HEK293 (cell line): ENCODE results near the gene PPIL4.

Experiments
- CTCF ChIP-seq: fragments of 450-650 bp; formaldehyde crosslinking; IDR thresholded peaks from 2 replicates; pipeline ENCODE4 v1.5.1; 2016; ENCODE audit warnings: missing biosample characterization, missing genetic modification characterization
- GLI4 ChIP-seq: fragments of 450-650 bp; formaldehyde crosslinking; IDR thresholded peaks from 2 replicates; pipeline ENCODE4 v1.5.1; 2016; ENCODE audit warnings: missing biosample characterization, missing genetic modification characterization
- SCRT2 ChIP-seq: fragments of 450-650 bp; formaldehyde crosslinking; IDR thresholded peaks from 2 replicates; pipeline ENCODE4 v1.5.1; 2016; ENCODE audit warnings: missing biosample characterization, missing genetic modification characterization
- SP2 ChIP-seq: fragments of 450-650 bp; formaldehyde crosslinking; IDR thresholded peaks from 2 replicates; pipeline ENCODE4 v1.5.1; 2016; ENCODE audit warnings: missing biosample characterization, missing genetic modification characterization
- ZBTB21 ChIP-seq: fragments of 450-650 bp; formaldehyde crosslinking; IDR thresholded peaks from 2 replicates; pipeline ENCODE4 v1.5.1; 2017; ENCODE audit warnings: missing biosample characterization, missing genetic modification characterization
- ZNF202 ChIP-seq: fragments of 450-650 bp; formaldehyde crosslinking; IDR thresholded peaks from 2 replicates; pipeline ENCODE4 v1.5.1; 2016; ENCODE audit warnings: missing biosample characterization, missing genetic modification characterization, borderline replicate concordance
- TF ChIP-seq, protein P1 (sequence below): fragments of 450-650 bp; formaldehyde crosslinking; IDR thresholded peaks from 2 replicates; pipeline ENCODE4 v1.5.1; 2016; ENCODE audit warnings: missing biosample characterization, missing genetic modification characterization
- TF ChIP-seq, protein P2 (sequence below): fragments of 450-650 bp; formaldehyde crosslinking; conservative IDR thresholded peaks from 2 replicates; pipeline ENCODE4 v1.5.1; 2016; ENCODE audit warnings: low read depth, missing biosample characterization, missing genetic modification characterization

DNA sequence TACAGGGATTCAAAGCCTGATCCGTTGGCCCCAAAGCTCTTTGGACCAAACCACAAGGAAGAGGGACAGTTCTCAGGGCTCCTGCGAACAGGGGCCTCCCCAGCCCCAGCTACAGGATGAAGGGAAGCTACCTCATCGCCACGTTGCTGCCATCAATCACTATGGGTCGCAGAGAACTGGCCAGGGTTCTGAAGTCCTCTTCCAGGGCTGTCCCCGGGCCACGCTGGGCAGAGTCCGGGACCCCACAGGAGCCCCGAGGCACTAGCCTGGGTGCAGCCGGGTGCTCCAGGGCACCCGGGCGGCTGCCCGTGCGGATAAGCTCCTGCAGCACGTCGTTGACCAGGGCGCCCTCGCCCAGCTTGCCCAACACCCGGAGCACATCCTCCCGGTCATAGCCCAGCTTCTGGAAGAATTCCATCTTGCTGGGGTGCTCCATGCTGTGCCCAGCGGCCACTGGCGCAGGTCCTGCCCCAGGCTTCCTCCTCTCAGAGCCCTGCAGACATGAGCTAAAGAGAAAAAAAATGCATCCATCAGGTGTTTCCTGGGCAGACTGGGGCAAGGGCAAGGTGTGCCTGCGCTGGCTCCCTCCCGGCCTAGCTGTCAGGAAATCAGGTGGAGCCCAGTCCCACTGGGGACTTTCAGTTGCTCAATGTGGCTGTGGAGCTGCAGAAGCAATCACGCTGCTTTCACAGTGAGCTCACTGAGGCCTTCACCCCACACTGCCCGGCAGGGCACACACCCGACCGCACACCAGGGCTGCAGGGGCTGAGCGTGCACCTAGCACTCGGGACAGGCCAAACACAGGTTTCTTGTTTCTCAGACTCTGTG is 71.5 kb downstream of the PPIL4 start:
- TF ChIP-seq ZNF202 (tag by site-specific recombination) (no peak), SCRT2 (tag by site-specific recombination) (no peak), GLI4 (tag by site-specific recombination) (no peak), CTCF (tag by site-specific recombination) (no peak), SP2 (tag by site-specific recombination) (no peak), ZBTB21 (tag by site-specific recombination) (no peak)
- TF ChIP-seq, protein P1, sequence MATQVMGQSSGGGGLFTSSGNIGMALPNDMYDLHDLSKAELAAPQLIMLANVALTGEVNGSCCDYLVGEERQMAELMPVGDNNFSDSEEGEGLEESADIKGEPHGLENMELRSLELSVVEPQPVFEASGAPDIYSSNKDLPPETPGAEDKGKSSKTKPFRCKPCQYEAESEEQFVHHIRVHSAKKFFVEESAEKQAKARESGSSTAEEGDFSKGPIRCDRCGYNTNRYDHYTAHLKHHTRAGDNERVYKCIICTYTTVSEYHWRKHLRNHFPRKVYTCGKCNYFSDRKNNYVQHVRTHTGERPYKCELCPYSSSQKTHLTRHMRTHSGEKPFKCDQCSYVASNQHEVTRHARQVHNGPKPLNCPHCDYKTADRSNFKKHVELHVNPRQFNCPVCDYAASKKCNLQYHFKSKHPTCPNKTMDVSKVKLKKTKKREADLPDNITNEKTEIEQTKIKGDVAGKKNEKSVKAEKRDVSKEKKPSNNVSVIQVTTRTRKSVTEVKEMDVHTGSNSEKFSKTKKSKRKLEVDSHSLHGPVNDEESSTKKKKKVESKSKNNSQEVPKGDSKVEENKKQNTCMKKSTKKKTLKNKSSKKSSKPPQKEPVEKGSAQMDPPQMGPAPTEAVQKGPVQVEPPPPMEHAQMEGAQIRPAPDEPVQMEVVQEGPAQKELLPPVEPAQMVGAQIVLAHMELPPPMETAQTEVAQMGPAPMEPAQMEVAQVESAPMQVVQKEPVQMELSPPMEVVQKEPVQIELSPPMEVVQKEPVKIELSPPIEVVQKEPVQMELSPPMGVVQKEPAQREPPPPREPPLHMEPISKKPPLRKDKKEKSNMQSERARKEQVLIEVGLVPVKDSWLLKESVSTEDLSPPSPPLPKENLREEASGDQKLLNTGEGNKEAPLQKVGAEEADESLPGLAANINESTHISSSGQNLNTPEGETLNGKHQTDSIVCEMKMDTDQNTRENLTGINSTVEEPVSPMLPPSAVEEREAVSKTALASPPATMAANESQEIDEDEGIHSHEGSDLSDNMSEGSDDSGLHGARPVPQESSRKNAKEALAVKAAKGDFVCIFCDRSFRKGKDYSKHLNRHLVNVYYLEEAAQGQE (tag by site-specific recombination), result peak; percentile 85
- TF ChIP-seq, protein P2, sequence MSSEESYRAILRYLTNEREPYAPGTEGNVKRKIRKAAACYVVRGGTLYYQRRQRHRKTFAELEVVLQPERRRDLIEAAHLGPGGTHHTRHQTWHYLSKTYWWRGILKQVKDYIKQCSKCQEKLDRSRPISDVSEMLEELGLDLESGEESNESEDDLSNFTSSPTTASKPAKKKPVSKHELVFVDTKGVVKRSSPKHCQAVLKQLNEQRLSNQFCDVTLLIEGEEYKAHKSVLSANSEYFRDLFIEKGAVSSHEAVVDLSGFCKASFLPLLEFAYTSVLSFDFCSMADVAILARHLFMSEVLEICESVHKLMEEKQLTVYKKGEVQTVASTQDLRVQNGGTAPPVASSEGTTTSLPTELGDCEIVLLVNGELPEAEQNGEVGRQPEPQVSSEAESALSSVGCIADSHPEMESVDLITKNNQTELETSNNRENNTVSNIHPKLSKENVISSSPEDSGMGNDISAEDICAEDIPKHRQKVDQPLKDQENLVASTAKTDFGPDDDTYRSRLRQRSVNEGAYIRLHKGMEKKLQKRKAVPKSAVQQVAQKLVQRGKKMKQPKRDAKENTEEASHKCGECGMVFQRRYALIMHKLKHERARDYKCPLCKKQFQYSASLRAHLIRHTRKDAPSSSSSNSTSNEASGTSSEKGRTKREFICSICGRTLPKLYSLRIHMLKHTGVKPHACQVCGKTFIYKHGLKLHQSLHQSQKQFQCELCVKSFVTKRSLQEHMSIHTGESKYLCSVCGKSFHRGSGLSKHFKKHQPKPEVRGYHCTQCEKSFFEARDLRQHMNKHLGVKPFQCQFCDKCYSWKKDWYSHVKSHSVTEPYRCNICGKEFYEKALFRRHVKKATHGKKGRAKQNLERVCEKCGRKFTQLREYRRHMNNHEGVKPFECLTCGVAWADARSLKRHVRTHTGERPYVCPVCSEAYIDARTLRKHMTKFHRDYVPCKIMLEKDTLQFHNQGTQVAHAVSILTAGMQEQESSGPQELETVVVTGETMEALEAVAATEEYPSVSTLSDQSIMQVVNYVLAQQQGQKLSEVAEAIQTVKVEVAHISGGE (tag by site-specific recombination), result no peak
